ENCODE data around the gene MADCAM1.

DNA sequence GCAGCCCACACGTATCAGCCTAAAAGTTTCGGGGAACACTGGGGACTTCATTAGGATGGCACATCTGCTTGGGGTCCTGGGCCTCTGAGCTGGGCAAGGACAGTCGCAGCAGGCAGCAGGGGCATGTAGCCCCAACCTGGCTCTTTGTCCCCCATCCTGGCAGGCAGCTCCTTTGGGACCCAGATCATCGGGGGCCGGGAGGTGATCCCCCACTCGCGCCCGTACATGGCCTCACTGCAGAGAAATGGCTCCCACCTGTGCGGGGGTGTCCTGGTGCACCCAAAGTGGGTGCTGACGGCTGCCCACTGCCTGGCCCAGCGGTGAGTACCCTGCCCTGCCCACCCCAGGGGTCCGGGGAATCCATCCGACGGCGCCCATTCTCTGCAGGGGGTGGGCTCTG lies 50.8 kb downstream of the MADCAM1 start:
- TF ChIP-seq, protein P1, sequence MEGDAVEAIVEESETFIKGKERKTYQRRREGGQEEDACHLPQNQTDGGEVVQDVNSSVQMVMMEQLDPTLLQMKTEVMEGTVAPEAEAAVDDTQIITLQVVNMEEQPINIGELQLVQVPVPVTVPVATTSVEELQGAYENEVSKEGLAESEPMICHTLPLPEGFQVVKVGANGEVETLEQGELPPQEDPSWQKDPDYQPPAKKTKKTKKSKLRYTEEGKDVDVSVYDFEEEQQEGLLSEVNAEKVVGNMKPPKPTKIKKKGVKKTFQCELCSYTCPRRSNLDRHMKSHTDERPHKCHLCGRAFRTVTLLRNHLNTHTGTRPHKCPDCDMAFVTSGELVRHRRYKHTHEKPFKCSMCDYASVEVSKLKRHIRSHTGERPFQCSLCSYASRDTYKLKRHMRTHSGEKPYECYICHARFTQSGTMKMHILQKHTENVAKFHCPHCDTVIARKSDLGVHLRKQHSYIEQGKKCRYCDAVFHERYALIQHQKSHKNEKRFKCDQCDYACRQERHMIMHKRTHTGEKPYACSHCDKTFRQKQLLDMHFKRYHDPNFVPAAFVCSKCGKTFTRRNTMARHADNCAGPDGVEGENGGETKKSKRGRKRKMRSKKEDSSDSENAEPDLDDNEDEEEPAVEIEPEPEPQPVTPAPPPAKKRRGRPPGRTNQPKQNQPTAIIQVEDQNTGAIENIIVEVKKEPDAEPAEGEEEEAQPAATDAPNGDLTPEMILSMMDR (conservative IDR thresholded peaks at IDR 0.05; ENCODE audit: low read depth, low read length), result no peak
- no peak for TF ChIP-seq EZH2 (IDR thresholded peaks at IDR 0.05; ENCODE audit: borderline replicate concordance, low read depth, low read length, poor library complexity, severe bottlenecking)
